Stimulated activated CD8-positive, alpha-beta memory T cell treated with anti-CD3 and anti-CD28 coated beads, Interleukin-15, amount 100 ng/mL, for 24 hours (primary cell): Measurements from ENCODE around the gene DNM3.

ENCODE experiments used
- DNase-seq: peaks from one replicate; pipeline ENCODE4 v3.0.0-alpha.2; 2020; ENCODE audit warnings: low read depth

Gene DNM3

DNA sequence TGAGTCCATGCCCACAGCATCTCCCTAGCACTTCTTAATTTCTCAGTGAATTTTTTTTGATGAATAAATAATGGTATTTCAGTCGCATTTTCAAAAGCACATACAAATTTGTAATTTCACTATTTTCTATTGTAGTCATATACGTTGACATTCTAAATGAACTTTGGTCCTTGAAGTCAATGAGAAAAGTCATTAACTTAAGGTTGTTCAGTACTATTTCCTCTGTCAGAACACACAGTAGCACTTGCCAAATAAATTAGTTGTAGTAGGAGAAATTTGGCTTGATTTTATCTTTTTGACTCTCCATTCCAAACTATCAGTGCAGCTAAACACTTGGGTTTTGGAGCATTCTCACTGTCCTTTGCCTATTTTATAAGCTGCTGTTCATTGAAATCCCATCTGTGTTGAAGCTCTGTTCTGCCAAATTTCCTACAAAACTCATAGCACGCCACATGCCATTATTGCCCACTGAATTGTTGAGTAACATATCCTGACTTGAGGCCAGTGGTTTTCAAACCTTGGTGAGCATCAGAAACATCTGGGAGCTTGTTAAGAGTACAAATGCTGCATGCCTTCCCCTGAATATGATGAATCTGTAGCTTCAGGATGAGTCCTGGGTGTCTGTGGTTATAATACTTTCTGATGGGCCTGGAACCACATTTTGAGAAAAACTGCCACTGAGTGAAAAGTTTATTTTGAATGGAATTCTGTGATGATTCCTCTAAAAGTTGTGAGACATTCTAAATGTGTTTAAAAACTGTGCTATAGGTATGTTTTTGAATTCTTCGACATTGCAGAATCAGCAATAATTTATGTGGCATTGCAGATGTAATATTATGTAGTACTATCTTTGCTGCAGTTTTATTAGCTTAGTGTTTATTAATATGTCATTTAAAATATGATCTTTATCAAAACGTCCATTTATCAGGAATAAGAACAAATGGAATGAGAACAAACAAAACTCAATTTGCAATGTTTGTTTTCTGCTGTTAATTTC lies 78.9 kb downstream of the DNM3 start:
- DNase-seq = no peak

DNA sequence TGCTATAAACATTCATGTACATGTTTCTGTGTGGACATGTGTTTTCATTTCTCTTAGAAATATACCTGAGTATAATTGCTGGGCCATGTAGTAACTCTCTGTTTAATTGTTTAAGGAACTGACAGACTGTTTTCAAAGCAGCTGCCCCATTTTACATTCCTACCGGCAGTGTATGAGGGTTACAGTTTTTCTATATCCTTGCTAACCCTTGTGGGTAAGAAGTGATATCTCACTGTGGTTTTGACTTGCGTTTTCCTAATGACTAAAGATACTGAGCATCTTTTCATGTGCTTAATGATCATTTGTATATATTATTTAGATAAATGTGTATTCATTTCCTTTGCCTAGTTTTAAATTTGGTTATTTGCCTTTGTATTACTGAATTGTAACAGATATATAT lies 81.7 kb downstream of the DNM3 start:
- no peak for DNase-seq

DNA sequence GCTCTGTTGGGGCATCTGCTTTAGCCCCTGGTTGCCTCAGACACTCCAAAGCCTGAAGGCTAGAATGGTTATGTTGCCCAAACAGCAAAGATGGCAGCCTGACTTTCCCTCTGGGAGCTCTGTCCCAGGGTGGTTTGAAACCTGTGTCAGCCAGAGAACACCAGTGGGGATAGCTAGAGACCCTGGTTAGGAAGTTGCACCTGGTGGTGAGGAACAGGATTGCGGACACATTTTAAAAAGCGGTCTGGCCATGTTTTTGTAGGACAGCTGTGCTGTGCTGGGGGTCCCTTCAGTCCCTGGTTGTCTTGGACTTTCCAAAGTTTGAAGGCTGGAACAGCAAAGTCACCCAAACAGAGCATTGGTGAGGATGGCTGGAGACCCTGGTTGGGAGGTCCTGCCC lies 87.8 kb downstream of the DNM3 start:
- DNase-seq = no peak

DNA sequence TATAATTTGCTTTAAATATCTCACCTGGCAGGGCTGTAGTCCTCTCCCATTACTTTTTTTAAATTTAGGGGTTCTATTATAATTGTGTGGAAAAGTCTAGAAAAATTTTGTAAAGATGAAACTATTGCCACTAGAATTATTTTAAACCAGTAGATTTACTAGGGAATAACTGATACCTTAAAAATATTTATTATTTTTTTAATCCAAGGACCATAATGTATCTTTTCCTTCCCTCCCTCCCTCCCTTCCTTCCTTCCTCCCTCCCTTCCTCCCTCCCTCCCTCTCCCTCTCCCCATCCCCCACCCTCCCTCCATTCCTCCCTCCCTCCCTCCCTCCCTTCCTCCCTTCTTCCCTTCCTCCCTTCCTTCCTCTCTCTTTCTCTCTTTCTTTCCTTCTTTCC lies 90.5 kb downstream of the DNM3 start:
- DNase-seq = no peak

DNA sequence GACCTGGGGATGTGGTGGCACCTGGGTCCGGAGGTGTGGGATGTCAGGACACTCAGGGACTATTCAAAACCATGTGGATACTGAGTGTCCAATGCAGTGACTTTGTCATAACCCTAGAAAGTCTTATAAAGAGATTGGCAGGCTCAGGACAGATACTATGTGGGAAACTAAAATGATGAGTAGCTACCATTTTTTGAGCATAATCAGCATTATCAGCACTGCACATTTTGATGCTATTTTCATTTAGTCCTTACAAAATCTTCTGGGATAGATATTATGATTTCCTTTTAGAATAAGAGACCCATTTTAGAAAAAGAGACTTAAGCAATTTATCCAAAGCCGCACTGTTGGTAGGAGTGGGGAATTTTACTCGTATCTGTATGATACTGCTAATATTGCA lies 93.4 kb downstream of the DNM3 start:
- no peak for DNase-seq

DNA sequence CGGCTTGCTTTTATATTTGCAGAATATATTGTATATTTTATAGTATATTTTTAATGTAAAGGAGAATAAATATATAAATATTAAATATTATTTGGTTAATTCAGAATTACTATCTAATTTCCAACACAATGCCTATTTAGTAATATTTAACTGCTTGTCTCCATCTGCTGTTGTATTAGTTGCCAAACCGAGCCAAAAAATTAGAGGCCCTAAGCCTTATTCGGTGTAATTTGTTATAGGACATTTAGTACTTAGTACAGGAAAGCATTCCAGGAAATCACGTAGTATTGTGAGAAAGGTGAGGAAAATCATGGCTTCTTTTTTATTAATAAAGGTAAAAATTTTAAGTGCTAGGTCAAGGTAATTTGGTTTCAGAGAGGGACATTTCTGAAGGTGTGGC lies 93.8 kb downstream of the DNM3 start:
- no peak for DNase-seq

DNA sequence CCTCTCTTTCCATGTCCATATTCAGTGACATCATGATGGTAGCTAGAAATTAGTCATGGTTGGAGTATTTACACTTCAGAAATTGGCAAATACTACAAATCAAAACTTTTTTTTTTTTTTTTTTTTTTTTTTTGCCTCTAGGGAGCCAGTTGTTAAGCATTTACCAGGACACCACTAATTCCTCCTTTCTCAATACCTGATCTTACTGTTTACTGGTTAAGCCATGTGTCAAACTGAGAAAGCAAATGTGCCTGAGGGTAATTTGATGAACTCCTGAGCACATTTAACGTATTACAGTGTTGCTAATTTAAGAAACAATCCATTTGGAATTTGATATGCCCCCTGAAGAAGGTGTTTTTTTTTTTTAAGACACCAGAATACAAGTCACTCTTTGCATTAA lies 94.4 kb downstream of the DNM3 start:
- DNase-seq = no peak

DNA sequence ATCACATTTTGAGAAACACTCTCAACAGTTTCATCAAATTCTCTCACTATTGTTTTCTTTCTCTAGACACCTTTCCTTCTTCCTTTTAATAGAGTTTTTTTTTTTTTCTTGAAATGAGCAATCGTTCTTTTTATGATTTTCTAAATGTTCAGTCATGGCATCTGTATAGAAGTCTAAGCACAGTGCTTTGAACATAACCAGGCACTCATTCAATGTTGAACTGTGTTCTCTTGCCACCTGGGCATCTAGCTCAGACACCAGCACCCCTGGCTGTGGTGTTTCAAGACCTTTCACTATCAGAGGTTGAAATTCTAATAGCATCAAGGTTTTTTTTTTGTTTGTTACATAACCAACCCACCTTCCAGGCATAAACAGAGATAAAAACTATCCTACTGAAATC lies 96.6 kb downstream of the DNM3 start:
- no peak for DNase-seq

DNA sequence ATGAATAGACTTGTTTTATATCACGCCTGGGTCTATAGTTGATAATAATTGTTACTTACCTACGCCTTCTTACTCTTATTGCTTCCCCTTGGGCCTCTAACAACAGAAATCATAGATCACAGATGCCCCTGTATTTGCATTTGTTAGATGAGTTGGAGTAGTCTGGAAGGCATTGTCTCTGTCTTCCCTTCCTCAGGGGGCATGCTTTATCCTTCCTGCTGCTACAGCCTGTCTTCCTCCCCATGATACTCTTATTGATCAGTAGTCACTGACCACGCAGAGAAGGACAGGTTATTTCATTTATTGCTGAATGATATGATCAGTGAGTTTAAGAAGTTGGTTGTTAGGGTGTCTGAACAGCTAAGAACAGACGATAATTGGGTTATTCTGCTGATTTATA lies 98.4 kb downstream of the DNM3 start:
- DNase-seq = no peak

DNA sequence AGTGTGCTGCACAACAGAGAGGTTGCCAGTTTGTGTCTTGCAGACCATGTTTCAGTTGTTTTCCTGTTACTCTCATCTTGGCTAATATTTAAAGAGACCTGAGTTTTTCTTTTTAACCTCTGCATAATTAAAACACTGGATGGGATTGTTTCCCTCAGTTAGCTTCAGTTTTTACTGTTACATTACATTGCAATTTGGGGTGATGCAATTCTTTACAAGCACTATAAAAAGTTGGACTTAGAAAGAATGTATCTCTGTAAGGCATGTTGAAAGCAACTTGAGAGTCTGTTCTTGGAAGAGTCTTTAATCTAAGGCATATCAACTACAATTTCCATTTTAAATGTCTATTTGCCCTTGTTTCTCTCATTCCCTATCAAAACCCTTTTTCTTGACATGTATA lies 99.1 kb downstream of the DNM3 start:
- no peak for DNase-seq

DNA sequence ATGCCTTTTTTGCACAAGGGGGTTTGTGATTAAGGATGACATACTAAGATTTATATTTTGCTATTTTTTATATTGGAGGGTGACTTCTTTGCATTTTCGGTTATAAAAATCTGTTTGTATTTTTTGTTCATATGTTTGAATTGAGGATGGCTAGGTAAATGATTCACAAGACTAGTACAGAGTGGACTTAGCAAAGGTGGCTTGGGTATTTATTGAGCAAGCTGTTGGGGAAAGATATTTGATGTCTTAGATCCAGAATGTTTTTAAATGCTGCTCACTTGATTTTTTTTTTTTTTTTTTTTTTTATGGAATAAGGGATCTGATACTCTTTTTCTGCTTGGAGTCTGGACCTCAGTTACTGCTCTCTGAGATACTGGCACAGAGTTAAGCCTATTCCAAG lies 100.6 kb downstream of the DNM3 start:
- no peak for DNase-seq

DNA sequence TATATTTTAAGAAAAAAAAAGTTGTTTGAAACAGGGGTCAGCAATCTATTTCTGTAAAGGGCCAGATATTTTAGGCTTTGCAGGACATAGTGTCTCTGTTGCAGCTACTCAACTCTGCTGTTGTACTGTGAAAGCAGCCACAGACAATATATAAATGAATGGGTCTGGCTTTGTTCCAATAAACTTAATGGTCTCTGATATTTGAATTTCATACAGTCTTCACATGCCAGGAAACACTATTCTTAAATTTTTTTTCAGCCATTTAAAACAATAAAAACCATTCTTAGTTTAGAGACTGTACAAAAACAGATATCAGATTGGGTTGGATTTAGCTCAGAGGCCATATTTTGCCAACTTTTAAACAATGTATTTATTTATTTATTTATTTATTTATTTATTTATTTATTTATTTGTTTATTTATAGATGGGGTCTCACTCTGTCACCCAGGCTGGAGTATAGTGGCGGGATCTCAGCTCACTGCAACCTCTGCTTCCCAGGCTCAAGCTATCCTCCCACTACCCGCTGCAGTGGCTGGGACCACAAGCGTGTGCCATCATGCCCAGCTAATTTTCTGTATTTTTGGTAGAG lies 102.8 kb downstream of the DNM3 start:
- no peak for DNase-seq

DNA sequence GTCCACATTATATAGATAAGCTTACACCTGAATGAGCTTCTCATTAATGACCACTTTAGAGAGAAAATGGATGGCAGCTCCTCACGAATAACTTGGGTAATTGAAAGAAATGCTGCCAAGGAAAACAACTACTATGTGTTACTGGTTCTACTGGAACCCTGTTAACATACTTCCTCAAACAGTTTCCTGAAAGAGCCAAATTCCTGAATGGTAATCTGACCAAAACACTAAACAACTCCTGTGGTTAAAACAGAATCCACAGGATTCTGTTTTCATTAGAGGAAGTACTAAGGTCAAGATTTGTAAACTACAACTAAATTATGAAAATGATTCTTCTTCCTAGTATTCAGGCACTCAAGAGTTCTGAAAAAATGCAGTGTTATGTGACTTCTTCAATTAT lies 107.2 kb downstream of the DNM3 start:
- no peak for DNase-seq

DNA sequence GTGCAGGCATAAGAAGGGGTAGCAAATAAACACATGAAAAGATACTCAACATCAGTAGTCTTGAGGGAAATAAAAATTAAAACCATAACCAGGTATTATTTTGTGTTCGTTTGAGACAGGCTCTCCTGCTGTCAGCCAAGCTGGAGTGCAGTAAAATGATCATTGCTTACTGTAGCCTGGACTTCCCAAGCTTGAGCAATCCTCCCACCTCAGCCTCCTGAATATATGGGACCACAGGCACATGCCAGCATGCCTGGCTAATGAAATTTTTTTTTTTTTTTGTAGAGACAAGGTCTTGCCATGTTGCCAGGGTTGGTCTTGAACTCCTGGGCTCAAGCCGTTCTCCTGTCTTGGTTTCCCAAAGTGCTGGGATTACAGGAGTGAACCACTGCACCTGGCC lies 108.0 kb downstream of the DNM3 start:
- no peak for DNase-seq

DNA sequence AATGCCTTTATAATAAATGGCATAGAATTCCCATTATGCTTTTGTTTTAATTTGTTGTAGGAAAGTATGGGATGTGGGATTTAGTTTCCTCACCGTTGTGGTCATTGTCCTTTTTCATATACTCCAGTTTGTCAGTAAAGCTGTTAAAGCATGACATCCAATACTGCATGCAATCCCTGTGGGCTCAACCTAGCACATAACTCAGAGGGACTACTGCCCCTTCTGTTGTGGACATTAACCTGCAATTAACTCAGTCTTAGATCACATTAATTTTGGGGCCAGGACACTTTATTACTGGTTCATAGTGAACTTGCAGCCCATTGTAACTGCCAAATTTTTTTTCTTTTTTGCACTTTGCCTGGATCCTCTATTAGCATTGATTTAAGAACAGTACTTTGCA lies 112.5 kb downstream of the DNM3 start:
- no peak for DNase-seq

DNA sequence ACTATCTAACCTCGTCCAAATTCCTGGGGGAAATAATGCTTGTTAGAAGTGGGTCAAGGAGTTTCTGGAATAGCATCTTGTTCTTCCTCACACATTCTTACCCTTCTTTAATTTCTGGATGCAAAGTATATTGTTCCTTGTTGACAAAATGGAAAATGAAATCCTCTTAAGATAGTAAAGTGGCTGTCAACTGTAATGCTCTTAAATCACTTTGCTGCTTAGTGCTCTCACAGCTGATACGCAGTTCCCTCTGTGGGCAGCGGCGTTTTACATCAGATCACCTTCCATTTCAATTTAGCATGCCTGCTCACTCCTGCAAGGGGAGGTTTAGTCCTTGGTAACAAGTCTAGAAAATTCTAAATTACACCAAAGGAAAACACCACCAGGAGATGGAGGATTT lies 113.1 kb downstream of the DNM3 start:
- no peak for DNase-seq

DNA sequence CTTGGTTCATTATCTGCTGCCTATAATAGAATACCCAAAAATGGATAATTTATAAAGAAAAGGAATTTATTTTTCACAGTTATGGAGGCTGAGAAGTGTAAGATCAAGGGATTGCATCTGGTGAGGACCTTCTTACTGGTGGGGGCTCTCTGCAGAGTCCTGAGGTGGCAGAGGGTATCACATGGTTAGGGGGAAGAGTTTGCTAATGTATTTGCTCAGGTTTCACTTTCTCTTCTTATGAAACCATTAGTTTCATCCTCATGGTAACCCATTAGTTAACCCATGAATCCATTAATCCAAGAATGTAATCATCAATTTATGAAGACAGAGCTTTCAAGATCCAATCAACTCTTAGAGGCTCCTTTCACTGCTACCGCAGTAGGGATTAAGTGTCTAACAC lies 120.6 kb downstream of the DNM3 start:
- DNase-seq = no peak

DNA sequence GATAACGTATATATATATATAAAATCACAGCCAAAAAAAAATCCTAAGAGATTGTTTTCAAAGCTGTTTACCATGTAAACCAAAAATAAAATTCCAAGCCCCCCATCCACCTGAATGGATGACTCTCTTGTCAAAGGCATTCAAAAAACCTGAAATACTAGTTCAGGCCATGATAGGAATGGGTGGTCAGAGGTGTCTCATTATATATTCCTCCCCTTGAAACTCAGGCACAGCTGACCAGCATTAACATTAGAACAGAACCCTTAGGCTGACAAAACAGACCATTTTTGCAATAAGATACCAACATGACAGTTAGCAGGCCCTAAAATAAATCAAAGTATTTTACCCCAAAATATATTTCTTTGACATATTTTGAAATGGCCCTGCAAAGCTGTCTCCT lies 122.5 kb downstream of the DNM3 start:
- DNase-seq = no peak

DNA sequence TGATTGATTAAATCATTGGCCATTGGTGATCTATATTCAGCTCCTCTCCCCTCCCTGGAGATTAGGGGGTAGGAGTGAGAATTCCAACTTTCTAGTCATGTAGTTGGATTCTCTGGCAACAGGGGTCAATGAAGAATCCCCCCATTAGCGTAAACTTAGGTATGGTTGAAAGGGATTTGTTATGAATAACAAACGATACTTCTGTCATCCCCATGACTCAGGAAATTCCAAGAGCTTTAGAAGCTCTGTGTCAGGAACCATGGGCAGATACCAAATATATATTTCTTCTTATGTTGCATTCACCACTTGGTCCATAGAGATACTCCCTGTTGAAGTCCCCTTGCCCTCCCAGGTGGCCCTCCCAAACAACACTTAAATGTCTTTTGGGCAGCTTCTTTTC lies 124.5 kb downstream of the DNM3 start:
- no peak for DNase-seq

DNA sequence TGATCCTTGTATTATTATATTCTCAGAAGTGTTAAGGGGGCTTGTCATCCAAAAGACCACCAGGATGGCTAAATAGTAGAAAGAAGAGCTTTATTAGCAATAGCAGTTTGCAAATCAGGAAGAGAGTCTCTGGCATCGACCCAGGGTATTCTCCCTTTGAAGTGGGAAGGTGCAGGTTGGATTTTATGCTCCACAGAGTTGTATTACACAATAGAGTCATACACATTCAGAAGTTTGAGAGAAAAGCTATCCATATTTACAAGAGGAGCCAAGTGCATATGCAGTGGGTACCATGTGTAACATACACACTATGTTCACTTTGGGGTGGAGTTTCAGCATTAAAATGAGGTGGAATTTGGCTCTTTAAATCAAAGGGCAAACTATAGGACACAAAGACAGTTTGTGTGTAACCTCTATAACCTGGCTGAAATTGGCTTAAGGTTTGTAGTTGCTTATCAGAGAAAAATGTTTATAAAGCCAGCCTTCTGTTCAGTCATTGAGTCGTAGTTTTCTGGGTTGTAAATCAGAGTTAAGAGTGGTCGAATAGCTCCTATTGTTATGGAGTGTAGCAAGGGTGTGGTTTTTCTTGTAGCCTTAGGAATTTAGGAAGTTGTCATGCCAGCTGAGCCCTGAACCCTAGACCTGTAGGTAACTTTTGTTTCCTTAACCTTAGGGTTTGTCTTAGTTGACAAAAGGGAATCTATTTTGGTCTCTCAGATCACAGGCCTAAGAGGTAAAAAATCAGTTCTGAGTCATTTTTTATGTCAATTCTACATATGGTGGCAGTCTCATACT lies 125.3 kb downstream of the DNM3 start:
- DNase-seq = no peak

DNA sequence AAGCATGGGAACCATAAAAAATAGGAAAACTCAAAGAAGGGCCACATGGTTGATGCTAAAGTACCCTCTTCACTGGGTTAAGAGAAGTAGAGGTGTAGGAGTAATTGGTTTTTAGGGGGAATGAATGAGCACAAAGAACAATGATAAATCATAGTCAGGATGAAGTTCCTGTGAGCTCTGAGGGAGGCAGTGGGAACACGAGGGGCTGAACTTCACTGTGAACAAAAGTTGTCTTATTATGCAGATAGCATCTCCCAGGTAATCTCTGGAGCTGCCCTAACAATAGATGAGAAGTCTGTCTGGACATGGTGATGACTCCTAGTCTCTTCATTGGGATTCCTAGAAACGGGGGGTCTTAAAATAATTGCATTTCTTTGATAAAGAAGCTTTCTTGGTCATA lies 127.9 kb downstream of the DNM3 start:
- no peak for DNase-seq

DNA sequence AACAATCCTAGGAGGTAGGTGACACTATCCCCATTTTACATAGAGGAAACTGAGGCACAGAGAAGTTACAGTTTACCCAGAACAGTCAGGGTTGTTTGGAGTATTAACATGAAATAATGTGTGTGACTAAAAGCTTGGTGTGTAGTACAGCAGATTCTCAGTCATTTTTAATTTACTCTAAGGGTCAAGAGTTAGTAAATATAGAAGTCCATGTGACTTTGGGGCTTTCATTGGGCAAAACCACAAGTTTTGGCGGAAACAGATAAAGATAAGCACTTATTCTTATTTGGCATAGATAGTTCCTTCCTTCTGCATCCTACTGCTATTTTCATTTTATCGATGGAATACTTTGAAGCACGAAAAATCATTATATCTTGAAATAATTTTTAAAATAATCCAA lies 128.5 kb downstream of the DNM3 start:
- DNase-seq = no peak

DNA sequence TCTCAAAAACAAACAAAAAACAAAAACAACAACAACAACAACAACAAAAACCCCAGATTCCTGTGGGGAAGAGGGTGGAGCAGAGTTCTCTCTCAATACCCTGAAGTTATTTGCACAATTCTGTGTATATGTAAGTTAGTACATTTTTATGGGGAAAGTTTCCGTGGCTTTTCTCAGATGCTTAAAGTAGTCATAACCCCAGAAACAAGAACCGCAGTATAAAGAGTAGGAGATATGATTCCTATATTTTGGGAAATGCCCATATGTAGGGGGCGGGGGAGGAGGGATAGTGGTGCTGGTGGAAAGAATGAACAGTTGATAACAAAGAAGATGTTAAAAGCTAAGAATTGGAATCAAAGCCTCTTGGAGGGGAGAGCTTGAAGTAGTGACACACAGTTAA lies 131.5 kb downstream of the DNM3 start:
- DNase-seq = no peak
